ENCODE data around the gene IFT81.
"Not testable (repeated sequence)": the region's sequence is repeated elsewhere in the genome, so short reads cannot be mapped to it uniquely, and the experiment has no call there.

Gene IFT81

DNA sequence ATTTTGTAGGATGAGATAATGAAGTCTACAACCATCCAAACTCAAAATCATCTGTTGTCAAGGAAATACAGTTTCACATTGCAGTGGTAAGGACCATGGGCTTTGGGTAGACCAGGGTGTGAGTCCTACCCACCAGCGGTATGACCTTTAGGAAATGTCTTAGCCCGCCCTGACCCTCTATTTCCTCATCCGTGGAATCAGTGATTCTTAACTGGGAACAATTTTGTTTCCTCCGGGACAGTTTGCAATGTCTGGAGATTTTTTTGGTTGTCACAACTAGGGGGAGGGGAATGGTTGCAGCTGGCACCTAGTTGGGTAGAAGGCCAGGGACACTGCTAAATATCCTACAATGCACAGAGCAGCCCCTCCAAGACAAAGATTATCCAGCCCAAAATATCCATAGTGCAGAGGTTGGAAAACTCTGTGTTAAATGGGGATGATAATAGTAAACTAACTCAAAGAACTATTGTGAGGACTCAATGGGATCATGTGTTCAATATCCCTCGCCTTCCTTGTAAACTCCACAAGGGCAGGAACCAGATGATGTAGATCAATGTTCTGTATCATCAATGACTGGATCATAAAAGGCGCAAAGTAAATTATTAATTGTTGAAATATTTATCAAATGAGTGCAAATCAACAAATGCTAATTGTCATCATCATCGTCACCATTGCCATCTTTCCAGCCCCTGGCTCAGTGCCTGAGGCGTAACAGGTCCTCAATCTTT is 15.7 kb upstream of the IFT81 start:
- DNase-seq (ENCODE audit: low read depth) = no peak

DNA sequence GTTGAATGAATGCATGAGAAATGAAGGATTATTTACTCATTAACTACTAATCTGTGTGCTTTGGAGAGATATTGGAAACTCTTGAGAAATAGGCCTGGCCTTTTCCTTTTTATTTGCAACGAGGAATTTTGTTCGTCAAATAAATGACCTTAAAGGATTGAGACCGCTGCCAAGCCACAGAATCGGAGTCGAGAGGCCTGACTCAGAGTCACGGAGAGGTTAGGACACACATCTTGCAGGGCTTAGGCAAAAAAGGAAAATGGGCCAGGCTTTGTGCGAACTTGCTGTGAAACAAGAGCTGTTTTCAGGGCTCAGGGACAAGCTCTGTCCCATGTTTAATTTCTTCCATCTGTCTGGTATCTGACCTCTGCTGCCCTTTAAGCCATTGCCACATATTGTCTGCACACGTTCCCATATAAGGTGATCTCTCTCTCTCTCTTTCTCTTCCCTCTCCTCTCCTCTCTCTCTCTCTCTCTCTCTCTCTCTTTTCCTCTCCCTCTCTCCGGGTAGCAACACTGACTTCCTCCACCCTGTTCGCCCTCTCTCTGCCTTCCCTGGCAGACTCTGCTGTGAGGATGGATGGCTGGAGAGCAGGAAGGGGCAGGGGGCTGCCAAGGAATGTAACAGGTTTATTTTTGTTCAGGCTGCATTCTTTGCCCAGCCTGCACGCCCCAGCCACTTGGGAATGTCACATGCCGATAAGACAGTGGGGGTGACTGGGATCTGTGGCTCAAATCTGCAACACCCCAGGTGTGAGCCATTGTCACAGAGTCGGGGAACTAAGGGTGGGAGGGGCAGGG is 14.9 kb upstream of the IFT81 start:
- DNase-seq (ENCODE audit: low read depth) = peak; percentile 100

DNA sequence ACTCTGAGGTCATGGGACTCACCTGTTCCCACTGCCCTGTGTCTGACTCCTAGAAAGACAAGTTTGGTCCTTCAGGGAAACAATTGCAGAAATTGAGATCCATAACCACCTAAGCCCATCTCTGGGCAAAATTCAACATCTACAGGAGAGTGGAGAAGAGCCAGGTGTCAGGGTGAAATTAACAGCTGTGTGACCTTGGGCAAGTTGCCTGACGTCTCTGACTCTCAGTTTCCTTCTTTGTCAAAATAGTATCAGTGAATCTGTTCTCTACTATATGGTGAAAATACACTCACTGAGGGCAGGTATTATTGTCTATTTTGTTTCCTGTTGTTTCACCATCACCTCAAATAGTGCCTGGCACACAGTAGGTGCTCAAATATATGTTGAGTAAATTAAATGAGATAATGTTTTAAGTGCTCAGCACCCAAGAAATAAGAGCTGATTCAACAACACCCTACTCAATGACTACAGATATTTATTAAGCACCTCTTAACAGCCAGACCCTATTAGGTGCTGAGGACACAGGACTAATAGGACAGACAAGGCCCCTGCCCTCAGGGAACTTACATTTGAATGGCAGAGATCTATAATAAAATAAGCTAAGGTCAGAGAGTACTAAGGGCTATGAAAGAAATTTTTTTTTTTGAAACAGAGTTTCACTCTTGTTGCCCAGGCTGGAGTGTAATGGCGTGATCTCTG is 14.2 kb upstream of the IFT81 start:
- DNase-seq (ENCODE audit: low read depth) = no peak

- no peak for DNase-seq (ENCODE audit: low read depth)
These were observed 12.5 kb upstream of the IFT81 start for GRCh38 chr12:110111476-110112334.

DNA sequence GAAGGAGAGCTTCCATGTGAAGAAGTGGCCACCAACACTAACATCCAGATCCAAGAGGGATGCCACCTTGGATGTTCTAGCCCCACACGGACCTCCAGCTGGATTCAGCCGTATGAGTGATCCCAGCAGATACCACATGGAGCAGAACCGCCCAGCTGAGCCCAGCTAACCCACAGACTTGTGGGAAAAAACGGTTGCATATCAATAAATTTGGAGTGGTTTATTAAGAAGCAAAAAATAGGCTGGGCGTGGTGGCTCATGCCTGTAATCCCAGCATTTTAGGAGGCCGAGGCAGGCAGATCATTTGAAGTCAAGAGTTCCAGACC is 11.9 kb upstream of the IFT81 start:
- DNase-seq (ENCODE audit: low read depth) = no peak

DNA sequence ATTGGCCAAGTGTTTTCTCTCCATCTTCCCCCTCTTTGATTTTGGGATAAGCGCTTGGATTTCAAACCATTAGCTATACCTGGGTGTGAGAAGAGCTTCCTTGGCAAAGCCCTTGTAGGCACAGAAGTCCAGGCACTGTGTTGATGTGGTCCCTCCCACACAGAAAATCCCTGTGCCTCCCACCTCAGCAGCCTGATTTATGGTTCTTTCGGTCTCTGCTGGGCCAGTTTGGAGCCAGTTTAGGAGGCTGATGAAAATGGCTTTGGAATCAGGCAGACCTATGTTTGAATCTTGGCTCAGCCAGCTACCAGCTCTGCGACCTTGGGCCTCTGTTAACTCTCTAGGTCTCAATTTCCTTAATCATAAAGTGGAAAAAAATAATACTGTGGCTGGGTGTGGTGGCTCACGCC is 9.6 kb upstream of the IFT81 start:
- no peak for DNase-seq (ENCODE audit: low read depth)

DNA sequence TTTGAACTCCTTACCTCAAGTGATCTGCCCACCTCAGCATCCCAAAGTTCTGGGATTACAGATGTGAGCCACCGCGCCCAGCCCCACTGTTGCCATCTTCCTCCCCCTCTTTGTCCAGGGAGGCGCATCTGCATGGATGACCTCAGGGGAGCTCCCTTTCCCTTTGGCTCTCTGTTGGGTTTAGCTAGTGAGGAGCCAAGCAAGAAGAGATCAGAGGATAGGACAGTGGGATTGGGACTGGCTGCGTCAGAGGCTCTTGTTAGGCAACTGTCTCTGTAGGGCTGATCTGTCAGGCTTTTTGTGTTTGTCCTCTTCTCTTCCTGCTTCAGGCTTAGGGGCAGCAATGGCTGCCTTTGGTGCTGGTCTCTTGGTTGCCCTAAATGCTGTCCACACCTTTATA is 8.5 kb upstream of the IFT81 start:
- no peak for DNase-seq (ENCODE audit: low read depth)

- DNase-seq (ENCODE audit: low read depth) = no peak
These were observed 7.5 kb upstream of the IFT81 start for GRCh38 chr12:110116623-110117022.

DNA sequence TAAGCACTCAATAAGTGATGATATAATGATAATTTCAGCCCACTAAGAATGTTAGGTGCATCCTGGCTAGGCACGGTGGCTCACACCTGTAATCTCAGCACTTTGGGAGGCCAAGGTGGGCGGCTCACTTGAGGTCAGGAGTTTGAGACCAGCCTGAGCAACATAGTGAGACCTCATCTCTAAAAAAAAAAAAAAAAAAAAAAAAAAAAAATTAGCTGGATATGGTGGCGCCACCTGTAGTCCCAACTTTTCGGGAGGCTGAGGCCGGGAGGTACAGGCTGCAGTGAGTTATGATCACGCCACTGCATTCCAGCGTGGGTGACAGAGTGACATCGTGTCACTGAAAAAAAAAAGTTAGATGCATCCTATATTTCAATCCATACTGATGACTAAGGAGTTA is 6.9 kb upstream of the IFT81 start:
- DNase-seq (ENCODE audit: low read depth) = not testable (repeated sequence)

DNA sequence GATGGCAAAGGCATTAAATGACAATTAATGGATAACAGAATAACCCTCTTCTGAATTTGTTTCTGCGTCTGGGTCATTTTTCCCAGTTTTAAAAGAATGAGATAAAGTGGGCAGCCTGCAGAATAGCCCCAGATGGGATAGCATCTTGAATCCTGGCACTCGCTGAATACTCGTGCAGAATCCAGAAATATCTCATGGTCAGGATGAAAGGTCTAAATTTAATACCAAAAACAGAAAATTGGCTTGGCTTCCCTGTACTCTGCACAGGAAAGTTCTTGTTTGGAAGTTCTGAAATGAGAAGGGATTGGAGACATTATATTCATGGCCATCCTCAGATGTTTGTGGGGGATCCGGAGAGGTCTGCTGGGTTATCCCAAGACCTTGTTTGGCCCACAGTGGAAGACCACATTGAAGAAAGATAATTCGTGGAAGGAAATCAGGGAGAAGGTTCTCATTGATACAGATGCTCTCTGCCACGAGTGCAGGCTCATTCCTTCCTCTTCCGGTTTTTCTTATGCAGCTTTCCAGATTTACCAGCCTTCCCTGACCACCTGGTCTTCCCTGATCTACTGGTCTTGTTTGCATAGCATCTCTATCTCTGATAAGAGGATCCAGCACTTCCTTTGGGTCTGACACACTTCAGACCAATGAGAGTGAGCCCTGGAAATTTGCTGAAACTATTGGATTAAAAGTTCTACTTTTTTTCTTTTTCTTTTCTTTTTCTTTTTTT is 6.0 kb upstream of the IFT81 start:
- no peak for DNase-seq (ENCODE audit: low read depth)

GRCh38 chr12:110122929-110123328 is 1.2 kb upstream of the IFT81 start:
- DNase-seq (ENCODE audit: low read depth) = no peak

- DNase-seq (ENCODE audit: low read depth) = no peak
These were observed 263 bp upstream of the IFT81 start for GRCh38 chr12:110123919-110124268.

- DNase-seq (ENCODE audit: low read depth) = no peak
These were observed 2.4 kb downstream of the IFT81 start for GRCh38 chr12:110126557-110126956.

- DNase-seq (ENCODE audit: low read depth) = peak; percentile 88
These were observed 10.7 kb downstream of the IFT81 start for GRCh38 chr12:110134691-110135411.

GRCh38 chr12:110135806-110136205 is 11.6 kb downstream of the IFT81 start:
- DNase-seq (ENCODE audit: low read depth) = no peak

DNA sequence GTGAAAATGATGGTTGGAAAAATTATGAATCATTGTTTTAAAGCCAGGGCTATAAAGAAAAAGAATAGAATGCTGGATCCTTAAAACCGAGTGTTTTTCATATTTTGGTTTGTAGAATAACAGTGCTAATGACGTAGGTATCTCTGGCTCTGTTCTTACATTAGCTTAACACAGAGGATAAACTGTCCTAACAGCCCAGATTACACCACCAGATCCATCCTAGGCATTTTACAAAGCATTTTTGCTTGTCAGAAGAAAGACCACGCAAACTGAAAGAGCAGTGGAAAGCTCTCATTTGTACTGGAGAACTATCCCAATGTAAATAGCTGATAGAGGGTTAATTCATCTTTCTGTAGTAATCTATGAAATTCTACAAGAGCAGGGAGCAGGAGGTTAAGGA is 13.6 kb downstream of the IFT81 start:
- DNase-seq (ENCODE audit: low read depth) = no peak

DNA sequence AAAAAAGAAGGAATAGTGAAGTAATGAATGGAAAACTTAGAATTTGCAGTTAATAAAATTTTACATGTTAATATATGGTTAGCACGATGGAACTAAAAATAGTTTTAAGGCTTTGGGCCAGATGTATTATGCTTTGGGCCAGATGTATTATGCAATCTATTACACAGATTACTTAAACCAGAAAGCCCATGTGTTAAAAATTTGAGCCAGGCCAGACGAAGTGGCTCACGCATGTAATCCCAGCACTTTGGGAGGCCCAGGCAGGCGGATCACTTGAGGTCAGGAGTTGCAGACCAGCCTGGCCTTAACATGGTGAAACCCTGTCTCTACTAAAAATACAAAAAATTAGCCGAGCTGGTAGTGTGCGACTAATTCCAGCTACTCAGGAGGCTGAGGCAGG is 17.2 kb downstream of the IFT81 start:
- DNase-seq (ENCODE audit: low read depth) = peak; percentile 71

DNA sequence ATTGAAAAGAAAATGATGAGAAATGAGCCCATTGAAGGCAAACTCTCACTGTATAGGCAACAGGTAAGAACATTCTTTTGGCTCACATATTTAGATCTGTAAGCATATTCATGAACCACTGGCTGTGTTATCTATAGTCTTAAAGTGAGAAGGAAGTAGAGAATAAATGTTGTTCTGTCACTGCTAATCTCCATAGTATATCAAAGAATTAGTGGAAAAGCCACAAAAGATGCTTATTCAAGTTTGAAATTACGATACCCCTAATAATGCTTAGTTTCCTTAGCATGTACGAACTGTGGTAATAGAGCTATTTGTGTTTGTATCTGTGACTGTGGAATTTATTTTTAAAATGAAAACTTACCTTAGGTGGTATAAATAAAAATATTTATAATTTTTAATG is 22.8 kb downstream of the IFT81 start:
- DNase-seq (ENCODE audit: low read depth) = no peak

DNA sequence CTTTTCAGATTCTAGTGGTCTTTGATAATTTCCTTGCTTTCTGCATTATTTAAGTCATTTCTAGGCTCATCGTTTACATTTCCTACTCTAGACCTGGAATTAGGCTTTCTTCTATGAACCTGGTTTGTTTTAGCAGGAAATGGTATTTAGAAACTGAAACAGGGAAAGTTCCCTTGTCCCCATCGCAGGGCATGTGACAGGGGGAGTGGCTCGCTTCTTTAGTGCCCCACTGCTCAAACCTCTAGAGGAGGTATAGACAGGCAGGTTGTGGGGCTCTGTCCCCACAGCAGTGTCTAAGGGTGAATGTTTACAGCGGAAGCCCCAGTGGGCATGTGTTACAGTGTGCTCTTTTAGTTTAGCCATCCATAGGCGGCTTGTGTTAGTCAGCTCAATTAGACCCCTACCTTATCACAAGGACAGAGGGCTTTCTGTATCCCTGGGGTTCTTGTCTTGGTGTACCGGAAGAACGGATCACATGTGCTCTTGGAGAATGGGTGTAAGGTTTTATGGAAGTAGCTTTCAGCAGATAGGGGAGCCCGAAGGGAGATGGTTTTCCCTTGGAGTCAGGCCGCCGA is 25.0 kb downstream of the IFT81 start:
- no peak for DNase-seq (ENCODE audit: low read depth)

DNA sequence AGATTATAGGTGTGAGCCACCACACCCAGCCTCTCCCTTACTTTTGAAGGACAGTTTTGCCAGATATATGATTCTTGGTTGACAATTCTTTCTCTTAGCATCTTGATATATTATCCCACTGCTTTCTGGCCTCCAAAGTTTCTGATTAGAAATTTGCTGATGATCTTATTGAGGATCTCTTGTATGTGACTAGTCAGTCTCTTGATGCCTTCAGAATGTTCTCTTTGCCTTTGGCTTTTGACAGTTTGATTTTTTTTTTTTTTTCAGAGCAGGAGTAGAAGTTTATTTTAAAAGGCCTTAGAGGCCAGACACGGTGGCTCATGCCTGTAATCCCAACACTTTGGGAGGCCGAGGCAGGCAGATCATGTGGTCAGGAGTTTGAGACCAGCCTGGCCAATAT is 32.6 kb downstream of the IFT81 start:
- DNase-seq (ENCODE audit: low read depth) = no peak

DNA sequence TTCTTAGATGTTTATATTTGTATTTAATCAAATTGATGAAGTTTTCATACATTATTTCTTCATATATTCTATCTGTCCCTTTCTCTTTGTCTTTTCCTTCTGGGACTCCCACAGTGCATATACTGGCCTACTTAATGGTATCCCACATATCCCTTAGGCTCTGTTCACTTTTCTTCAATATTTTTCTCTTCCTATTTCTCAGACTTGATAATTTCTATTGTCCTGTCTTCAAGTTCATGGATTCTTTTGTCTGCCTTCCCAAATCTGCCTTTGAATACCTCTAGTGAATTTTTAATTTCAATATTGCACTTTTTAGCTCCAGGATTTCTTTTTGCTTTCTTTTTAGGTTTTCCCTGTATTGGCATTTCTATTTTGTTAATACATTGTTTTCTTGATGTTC is 33.4 kb downstream of the IFT81 start:
- DNase-seq (ENCODE audit: low read depth) = no peak

Data from GM04503 (cell line).